HG03045 (cell line): ENCODE measurements around the gene PRKAR1B.
"Not testable (repeated sequence)": the region's sequence is repeated elsewhere in the genome, so short reads cannot be mapped to it uniquely, and the experiment has no call there.

Experiments
- ATAC-seq: cut with Tn5 transposase; IDR thresholded peaks from one replicate; pipeline ENCODE4 v1.9.1; 2021; ENCODE audit warnings: mild to moderate bottlenecking, moderate library complexity; ENCODE audit not compliant: unreplicated experiment

The PRKAR1B gene

DNA sequence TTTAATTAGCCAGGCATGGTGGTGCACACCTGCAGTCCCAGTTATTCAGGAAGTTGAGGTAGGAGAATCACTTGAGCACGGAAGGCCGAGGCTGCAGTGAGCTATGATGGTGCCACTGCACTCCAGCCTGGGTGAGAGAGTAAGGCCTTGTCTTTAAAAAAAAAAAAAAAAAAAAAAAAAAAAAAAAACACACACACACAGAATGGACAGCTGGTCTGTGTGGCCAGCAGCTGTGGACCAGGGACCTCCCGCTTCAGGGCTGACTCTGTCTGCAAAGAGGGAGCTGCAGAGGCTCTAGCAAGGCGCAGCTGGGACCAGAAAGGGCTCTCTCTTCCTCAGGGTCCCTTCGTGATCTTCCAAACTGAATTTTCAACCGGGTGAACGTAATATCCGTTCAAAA, 54.2 kb downstream of the PRKAR1B start:
- ATAC-seq: no peak

DNA sequence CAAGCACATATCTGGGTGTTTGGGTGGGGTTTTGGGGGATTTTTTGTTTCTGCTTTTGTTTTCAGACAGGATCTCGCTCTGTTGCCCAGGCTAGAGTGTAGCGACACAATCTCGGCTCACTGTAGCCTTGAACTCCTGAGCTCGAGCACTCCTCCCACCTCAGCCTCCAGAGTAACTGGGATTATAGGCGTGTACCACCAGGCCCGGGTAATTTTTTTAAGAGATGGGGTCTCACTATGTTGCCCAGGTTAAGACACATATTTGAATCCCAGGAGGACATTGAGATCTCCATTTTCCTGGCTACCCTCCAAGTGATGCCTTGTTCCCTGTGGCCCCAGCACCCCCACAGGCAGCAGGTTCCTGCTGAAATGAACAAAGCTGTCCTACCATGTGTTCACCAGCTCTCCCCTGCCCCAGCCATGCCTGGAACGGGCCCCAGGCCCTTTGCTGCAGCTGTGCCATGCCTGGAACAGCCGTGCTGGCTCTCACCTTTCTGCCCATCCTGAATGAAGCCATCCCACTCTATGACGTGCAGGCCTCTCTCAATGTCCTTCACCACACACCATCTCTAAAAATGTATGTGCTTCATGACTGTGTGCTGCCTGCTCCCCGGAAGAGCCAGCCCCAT, 55.6 kb downstream of the PRKAR1B start:
- ATAC-seq: no peak

DNA sequence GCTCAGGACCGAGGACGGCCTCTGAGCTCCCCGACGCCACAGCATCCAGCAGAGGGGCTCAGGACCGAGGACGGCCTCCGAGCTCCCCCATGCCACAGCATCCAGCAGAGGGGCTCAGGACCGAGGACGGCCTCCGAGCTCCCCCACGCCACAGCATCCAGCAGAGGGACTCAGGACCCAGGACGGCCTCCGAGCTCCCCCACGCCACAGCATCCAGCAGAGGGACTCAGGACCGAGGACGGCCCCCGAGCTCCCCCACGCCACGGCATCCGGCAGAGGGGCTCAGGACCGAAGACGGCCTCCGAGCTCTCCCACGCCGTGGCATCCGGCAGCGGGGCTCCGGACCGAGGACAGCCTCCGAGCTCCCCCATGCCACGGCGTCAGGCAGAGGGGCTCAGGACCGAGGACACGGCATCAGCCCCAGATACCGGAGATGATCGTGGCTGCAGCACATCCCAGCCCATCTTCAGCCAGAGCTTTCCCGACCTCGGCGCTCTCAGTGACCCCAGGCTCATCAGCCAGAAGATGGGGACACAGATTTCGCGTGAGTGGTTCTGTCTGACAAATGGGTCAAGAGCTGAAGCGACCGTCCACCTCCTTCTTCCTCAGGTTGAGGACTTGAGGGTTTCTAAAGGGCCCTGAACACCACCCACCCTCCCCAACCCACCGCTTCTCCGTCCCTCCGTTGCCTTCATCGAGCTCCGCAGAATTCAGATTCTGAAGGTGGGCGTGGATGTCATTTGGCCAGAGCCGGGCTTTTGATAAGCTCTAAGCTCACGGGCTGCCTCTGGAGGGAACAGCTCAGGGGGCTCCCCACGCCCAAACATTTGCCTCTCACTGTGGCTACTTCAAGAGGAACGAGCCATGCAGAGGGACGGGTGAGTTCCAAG, 56.3 kb downstream of the PRKAR1B start:
- ATAC-seq: no peak

DNA sequence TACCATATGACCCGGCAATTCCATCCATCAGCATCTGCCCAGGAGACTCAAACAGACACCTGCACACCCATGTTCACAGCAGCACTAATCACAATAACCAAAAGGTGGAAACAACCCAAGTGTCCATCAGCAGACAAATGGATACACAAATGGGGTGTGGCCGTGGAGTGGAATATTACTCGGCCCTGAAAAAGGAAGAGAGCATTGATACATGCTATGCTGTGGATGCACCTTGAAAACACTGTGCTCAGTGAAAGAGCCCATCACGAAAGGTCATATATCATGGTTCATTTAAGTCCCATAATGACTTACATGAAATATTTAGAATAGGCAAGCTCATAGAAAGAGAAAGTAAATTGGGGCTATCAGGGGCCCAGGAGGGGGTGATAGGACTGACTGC, 58.1 kb downstream of the PRKAR1B start:
- no peak for ATAC-seq

DNA sequence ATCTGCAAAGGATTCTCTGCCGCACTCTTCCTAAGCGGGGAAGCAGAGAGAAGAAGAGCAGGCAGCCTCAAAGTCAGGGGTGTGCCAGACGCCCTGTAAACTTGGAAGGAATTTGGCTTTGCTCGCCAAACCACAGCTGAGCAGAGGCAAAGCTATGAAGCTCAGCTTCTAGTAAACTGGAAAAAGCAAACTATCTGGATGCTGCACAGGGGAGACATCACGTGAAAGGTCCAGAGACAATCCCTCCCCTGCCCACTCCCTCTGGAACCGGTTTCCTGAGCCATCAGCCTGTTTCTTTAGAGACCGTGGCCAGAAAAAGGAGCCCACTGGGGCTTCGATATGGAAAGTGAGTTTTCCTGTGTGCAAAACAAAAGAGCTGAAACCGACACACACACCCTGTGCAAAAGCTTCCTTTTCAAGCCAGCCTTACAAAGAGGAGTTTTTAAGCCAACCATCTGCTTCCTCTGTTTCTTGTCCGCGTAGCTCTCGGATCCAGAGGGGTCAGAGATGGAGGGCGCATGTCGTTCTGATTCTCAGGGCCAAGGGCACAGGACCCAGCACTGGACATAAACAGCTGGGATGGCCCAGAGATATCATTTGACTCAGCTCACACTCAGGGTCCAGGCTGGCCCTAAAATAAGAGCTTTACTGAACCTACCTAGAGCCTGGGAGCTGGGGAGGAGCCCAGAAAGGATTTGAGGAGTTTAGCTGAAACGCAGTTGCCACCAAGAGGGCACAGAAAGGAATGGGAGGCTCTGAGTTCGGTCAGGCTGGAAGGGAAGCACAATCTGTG, 58.7 kb downstream of the PRKAR1B start:
- no peak for ATAC-seq

DNA sequence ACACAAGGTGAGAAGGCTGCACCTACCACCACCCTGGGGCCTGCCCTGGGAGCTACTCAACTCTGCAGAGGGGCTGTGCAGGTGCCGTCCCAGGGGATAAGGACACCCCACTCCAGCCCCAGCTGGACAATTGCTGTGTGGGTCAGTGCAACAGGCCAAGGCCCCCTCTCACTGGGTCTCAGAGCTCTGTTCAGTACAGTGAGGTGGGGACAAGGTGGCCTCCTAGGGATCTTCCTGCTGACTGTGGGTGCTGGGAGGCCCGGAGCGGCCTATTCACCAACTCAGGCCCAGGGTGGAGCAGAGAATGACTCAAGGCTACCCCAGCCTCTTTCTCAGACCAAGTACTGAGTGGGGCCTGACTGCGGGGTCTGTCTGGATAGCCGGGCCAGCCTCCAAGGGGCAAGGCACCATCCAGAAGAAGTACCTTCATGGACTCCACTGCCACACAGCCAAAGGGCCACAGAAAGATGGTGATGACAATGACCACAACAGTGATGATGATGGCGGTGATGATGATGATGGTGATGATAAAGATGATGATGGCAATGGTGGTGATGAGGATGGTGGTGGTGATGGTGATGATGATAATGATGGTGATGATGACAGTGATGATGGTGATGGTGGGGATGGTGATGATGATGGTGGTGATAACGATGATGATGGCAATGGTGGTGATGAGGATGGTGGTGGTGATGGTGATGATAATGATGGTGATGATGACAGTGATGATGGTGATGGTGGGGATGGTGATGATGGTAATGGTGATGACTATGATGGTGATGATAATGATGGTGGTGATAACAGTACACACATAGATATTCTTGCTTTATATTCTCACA, 60.4 kb downstream of the PRKAR1B start:
- no peak for ATAC-seq

DNA sequence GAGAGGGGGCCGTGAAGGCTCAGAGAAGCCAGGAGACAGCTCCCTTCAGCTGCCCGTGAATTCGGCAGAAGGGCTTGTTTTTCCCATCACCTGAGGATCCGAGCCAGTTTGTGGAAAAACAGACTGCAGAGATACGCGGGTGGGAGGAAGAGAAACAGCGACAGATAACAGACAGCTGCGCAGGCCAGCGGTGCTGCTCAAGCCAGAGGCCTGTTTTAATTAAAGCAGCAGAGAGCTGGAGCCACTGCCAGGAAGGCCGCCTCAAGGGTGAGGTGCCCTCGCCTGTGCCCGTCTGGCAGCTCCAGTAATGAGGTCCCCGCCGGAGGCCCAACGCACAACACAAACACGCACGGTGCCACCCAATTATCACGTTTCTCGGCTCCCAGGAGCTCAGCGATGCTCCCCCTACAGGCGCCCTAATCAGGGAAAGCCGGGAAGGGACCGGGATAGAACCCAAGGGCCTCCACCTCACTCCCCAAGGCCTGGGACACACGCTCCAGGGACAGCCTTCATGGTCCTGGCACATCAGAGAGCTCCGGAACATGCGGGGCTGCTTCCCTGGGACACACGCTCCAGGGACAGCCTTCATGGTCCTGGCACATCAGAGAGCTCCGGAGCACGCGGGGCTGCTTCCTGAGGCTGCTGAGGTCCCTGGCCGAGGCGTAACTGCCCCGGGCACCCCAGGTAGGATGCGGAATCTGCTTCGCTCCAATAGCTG, 61.2 kb downstream of the PRKAR1B start:
- ATAC-seq: no peak

DNA sequence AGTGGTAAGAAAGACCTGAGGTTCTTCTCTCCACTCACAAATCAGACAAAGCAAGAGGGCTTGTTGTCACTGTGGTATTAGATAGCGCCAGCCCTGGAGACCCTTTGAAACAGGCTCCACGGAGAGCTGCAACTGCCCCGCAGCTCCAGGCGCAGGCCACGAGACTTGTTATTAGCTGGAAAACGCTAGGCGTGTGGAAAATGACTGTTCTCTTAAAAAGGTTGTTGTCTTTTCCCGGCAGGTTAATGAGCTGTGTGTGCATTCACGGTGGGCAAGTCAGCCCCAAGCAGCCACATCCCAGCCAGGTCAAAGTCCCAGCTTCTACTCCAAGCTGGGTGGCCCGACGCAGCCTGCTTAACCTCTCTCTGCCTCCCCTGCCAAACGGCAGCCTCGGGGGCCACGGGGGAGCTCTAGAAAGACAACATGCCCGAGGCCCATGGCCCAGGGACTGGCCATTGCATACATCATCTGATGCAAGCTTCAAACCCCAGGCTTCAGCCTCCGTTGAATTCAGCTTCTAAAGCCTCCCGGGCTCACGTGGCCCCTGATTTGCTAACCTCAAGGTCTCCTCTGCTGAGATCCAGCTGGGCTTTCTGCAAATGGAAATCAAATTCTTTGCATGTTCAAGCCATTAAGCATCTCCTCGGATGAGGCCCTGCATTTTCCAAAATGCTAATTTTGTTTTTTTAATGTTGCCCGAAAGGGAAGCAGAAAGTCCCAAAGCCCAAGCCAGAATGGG, 61.9 kb downstream of the PRKAR1B start:
- ATAC-seq: no peak

DNA sequence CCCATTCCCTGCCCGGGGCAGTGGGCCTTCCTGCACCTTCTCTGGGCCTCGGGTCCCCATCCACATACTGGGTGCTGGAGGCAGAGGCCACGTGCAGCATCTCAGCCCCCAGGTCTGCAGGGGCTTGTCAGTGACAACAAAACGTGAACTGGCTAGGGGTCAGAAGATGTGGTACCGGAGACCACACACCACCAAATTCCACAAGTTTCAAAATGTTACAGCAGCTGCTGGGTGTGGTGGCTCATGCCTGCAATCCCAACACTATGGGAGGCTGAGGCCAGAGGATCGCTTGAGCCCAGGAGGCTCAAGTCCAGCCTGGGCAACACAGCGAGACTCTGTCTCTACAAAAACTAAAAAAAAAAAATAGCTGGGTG, 62.7 kb downstream of the PRKAR1B start:
- no peak for ATAC-seq

DNA sequence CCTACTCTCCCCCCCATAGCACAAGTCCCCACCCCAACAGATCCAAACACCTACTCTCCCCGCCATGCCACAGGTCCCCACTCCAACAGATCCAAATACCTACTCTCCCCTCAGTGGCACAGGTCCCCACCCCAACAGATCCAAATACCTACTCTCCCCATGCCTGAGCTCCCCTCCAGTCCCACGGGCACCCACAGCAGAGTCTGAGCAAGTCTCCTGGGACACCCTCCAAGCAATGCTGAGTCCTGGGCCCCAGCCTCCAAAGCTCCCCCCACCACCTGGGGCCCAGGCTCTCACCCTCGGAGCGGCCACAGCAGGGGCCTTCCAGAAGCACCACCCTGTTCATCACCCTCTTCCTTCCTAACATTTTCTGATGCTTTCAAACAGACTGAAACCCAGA, 64.5 kb downstream of the PRKAR1B start:
- ATAC-seq: no peak

DNA sequence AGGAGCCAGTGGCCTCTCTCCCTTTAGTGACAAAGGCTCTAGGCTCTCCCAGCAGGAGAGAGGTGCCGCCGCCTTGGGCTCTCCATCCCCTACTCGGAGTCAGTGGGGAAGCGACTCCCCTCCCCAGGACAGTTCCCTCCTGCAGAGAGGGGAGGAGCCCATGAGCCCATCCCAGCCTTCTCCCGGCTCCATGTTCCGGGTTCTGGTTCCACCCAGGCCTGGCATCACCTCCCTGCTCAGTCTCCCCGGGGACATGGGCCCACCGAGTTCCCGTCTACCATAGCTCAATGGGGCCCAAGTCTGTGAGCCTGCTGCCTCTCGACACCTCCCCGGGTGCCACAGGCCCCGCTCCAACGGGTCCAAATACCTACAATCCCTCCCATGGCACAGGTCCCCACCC, 67.1 kb downstream of the PRKAR1B start:
- ATAC-seq: no peak

DNA sequence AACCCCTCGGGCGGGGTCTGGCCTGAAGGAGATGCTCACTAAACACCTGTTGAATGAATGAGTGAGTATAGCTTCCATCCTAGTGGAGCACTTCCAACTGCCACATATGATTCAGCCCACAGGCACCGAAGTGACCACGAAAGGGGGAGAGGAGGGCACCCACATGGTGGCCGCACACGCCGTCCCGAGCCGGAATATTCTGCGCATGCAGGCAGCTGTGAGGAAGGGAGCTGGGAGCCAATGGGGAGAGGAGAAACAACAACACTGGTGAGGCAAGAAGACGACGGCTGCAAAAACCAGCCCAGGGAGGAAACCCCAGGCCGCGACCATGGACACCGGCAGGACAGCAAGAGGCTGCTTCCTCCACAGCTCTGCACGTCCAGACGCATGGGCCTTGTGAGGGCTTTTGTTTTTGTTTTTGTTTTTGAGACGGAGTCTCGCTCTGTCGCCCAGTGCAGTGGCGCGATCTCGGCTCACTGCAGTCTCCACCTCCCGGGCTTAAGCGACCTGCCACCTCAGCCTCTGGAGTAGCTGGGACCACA, 67.7 kb downstream of the PRKAR1B start:
- ATAC-seq: no peak

DNA sequence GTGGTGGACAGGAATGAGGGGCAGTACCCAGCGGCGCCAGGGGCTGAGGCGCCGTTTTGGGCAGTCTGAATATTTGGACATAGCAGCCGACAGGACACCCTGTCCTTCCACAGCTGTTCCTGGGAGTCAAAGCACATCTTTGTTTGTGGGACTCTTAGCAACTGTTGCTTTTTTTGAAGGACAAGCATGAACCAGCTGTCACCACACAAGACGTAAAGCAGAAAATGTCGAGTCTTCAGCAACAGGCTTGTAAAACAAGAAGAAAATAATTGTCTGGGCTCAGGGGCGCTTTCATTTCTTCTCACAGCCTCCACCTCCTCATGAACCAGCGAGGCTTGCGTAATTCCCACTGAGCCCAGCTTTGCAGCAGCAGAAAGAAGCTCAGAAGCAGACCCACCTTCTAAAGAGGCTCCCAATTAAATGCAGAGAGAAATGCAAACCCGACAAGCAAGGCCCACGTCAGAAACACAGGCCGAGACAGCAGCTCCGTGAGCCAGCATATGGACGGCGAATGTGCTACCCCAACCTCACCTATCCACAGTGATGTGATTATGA, 69.4 kb downstream of the PRKAR1B start:
- no peak for ATAC-seq

DNA sequence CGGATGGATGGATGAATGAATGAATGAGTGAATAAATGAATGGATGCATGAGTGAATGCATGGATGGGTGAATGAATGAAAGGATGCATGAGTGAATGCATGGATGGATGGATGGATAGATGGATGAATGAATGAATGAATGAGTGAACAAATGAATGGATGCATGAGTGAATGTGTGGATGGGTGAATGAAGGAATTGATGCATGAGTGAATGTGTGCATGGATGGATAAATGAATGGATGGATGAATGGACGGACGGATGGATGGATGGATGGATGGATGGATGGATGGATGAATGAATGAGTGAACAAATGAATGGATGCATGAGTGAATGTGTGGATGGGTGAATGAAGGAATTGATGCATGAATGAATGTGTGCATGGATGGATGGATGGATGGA, 70.1 kb downstream of the PRKAR1B start:
- not testable (repeated sequence) for ATAC-seq

DNA sequence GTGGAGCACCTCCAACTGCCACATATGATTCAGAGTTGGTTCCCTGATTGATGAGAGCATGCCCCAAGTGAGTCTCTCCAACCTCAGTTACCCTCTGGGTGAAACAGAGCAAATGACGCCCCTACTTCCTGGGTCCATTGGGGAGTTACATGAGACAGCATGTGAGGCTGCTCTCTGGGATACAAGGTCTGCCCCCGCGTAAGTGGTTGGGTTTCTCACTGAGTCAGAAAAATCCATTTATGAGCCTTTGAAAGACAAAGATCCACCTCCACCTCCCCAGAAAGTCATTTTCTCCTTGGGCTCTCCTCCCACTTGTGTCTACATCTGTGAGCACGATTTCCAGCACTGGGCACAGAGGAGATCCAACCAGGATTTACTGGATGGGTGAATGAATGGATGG, 71.3 kb downstream of the PRKAR1B start:
- ATAC-seq: no peak

DNA sequence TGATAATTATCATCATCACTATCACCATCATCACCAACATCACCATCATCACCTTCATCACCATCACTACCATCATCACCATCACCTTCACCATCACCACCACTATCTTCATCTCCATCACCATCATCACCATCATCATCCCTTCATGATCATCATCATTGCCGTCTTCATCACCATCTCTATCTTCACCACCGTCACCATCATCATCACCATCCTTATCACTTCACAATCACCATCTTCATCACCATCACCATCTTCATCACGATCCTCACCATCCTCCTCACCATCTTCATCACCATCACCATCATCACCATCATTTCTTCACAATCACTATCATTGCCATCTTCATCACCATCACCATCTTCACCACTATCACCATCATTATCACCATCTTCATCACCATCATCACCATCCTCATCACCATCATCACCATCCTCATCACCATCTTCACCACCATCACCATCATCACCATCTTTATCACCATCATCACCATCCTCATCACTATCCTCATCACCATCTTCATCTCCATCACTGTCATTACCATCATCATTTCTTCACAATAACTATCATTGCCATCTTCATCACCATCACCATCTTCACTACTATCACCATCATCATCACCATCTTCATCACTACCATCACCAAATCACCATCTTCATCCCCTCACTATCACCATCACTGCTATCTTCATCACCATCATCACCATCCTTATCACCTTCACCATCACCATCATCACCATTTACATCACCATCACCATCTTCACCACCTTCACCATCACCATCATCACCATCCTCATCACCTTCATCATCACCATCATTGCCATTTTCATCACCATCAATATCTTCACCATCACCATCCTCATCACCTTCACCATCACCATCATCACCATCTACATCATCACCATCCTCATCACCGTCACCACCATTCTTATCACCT, 73.0 kb downstream of the PRKAR1B start:
- no peak for ATAC-seq

DNA sequence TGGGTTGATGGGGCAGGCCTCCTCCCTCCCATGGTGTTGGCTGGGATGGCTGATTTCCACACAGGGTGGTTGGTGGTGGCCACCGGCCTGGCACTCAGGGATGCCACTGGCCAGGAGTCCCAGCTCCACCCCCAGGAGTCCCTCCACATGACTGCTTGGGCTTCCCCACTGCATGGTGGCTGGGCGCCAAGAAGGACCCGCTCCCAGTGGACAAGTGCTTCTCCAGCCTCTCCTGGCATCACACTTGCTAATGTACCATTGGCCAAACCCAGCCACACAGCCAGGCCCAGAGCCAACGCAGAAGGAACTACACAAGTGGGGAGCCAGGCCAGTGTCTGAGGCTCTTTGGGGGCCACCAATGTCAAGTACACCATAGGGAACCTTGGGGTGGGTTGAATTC, 74.2 kb downstream of the PRKAR1B start:
- ATAC-seq: no peak

DNA sequence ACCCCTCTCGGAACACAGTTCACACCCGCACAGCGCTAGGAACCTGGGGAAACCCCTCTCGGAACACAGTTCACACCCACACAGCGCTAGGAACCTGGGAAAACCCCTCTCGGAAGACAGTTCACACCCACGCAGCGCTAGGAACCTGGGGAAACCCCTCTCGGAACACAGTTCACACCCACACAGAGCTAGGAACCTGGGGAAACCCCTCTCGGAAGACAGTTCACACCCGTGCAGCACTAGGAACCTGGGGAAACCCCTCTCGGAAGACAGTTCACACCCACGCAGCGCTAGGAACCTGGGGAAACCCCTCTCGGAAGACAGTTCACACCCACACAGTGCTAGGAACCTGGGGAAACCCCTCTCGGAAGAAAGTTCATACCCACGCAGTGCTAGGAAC, 74.9 kb downstream of the PRKAR1B start:
- not testable (repeated sequence) for ATAC-seq
